GM06990 (cell line): Measurements from ENCODE around the gene PBX3.

ENCODE experiments used
- DNase-seq: peaks from one replicate; pipeline ENCODE4 v3.0.0-alpha.2; 2011; ENCODE audit not compliant: insufficient read length; ENCODE audit errors: extremely low read depth
- H3K27me3 ChIP-seq: replicated peaks from 2 replicates; pipeline ENCODE4 v1.6.0; 2011; ENCODE audit warnings: low read length; ENCODE audit not compliant: control insufficient read depth, insufficient read depth
- H3K36me3 ChIP-seq: 2 replicates; pipeline ENCODE4 v1.5.1; 2011; ENCODE audit warnings: low read length; ENCODE audit not compliant: control insufficient read depth, insufficient read depth
- H3K4me3 ChIP-seq: replicated peaks from 2 replicates; pipeline ENCODE4 v1.5.1; 2011; ENCODE audit warnings: low read depth, mild to moderate bottlenecking, control low read depth, low read length
- TF ChIP-seq, protein P1 (sequence below): IDR thresholded peaks from 2 replicates; pipeline ENCODE4 v1.5.1; 2011; ENCODE audit warnings: low read length, control low read depth, mild to moderate bottlenecking, inconsistent platforms; ENCODE audit not compliant: insufficient read depth, poor library complexity, severe bottlenecking

Gene PBX3

DNA sequence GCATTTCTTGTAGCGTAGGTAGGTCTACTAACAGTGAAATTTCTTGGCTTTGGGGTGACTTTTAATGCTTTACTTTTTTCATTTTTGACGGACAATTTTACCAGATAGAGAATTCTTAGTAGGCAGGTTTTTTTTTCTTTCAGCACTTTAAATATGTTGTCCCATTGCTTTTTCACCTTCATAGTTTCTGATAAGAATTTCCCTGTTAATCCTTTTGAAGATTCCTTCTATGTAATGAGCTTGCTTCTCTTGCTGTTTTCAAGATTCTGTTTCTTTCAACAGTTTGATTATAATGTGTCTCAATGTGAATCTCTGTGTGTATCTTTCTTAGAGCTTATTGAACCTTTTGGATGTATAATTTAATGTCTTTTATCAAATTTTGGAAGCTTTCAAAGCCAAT lies 35.5 kb downstream of the PBX3 start:
- no peak for DNase-seq
- no peaks in the 10 kb centered on the region; the same call in 1 of the 2 replicates for H3K36me3 ChIP-seq
- H3K4me3 ChIP-seq, result no peak overlapping the region
- H3K27me3 ChIP-seq, result no peaks in the 10 kb centered on the region
- TF ChIP-seq, protein P1, sequence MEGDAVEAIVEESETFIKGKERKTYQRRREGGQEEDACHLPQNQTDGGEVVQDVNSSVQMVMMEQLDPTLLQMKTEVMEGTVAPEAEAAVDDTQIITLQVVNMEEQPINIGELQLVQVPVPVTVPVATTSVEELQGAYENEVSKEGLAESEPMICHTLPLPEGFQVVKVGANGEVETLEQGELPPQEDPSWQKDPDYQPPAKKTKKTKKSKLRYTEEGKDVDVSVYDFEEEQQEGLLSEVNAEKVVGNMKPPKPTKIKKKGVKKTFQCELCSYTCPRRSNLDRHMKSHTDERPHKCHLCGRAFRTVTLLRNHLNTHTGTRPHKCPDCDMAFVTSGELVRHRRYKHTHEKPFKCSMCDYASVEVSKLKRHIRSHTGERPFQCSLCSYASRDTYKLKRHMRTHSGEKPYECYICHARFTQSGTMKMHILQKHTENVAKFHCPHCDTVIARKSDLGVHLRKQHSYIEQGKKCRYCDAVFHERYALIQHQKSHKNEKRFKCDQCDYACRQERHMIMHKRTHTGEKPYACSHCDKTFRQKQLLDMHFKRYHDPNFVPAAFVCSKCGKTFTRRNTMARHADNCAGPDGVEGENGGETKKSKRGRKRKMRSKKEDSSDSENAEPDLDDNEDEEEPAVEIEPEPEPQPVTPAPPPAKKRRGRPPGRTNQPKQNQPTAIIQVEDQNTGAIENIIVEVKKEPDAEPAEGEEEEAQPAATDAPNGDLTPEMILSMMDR, result no peak

DNA sequence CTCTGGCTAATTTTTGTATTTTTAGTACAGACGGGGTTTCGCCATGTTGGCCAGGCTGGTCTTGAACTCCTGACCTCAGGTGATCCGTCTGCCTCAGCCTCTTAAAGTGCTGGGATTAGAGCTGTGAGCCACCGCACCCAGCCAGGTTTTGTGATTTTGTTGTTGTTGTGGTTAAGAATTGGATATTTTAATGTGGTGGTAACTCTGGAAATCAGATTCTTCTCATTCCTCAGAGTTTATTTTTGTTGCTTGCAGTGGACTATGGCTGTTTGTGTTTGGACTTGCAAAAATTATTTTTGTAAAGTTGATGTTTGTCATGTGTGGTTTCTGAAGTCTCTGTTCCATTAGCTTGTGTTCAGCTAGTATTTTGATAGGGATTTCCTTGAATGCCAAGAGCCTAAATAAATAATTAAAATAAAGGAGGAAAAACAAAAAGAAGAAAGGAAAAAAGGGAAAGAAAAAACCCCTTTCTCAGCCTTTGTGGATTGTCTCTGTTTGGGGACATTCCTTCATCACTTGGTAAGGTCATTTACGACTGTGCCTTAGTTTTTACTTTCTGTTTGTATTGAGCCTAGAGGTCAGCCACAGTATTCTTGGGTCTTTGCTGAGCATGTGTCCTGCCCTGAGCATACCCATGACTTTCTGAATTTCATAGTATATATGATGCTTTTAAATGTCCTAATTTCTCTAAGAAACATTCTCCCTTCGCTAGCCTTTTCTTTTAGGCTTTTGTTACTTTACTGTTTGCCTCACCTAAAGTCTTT lies 37.3 kb downstream of the PBX3 start:
- Histone ChIP-seq H3K27me3 (no peaks in the 10 kb centered on the region), H3K36me3 (no peaks in the 10 kb centered on the region), H3K4me3 (no peak overlapping the region)
- TF ChIP-seq, protein P1, result no peak
- DNase-seq, result no peak

DNA sequence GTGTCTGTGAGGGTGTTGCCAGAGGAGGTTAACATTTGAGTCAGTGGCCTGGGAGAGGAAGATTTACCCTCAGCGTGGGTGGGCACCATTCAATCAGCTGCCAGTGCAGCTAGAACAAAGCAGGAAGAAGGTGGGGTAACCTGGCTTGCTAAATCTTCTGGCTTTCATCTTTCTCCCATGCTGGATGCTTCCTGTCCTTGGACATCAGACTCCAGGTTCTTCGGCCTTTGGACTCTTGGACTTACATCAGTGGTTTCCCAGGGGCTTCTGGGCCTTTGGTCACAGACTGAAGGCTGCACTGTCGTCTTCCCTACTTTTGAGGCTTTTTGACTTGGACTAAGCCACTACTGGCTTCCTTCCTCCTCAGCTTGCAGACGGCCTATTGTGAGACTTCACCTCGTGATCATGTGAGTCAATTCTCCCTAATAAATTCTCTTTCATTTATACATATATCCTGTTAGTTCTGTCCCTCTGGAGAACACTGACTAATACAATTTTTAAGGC lies 38.1 kb downstream of the PBX3 start:
- TF ChIP-seq, protein P1, result no peak
- no peaks in the 10 kb centered on the region for H3K27me3 ChIP-seq
- no peak overlapping the region for H3K4me3 ChIP-seq
- no peak for DNase-seq
- H3K36me3 ChIP-seq, result no peaks in the 10 kb centered on the region

DNA sequence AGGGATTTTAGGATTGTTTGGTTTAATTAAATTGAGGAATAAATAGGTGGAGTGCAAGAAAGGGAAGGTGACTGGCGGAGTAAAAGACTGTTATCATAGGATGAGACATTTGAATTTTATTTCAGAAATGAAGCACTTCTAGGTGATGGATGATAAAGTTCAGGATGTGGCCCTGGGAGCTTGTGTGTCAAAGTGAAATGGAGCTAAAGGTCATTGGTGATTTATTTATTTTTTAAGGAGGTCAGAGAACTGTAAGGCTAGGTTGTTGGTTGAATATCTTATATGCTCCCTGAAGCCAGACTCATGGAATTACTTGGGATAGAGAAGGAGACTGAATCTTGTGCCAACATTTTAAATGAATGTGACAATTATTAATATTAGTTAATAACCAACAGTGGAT lies 40.5 kb downstream of the PBX3 start:
- no peak for DNase-seq
- Histone ChIP-seq H3K4me3 (no peak overlapping the region), H3K27me3 (no peaks in the 10 kb centered on the region), H3K36me3 (no peaks in the 10 kb centered on the region; the same call in 1 of the 2 replicates)
- TF ChIP-seq, protein P1, result no peak

DNA sequence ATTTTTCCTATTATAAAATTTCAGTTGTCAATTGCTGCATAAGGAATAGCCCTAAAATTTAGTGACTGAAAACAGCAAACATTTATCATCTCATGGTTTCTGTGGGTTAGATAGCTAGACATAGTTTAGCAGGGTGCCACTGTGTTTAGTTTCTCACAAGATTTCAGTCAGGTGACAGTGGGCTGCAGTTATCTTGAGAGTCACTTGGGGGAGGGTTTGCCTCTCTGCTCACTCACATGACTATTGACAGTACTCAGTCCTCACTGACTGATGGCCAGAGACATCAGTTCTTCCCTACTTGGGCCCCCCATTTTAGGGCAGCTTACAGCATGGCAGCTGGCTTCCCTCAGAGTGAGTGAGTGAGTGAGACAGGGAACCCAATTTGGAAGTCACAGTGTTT lies 42.0 kb downstream of the PBX3 start:
- Histone ChIP-seq H3K4me3 (no peak overlapping the region), H3K27me3 (no peaks in the 10 kb centered on the region), H3K36me3 (no peaks in the 10 kb centered on the region; the same call in 1 of the 2 replicates)
- DNase-seq, result no peak
- TF ChIP-seq, protein P1, result no peak
